ENCODE data around the gene RMC1.
"Not testable (repeated sequence)": the region's sequence is repeated elsewhere in the genome, so short reads cannot be mapped to it uniquely, and the experiment has no call there.

The RMC1 gene

GRCh38 chr18:23567671-23568070 lies 64.4 kb downstream of the RMC1 start:
- no peak for DNase-seq

- peak; percentile 25 for DNase-seq
Measured at GRCh38 chr18:23568281-23569138, 65.2 kb downstream of the RMC1 start.

- no peak for DNase-seq
Measured at GRCh38 chr18:23569299-23570063, 66.2 kb downstream of the RMC1 start.

GRCh38 chr18:23570912-23571504 lies 67.7 kb downstream of the RMC1 start:
- DNase-seq: no peak

GRCh38 chr18:23572012-23572411 lies 68.7 kb downstream of the RMC1 start:
- no peak for DNase-seq

GRCh38 chr18:23572570-23572969 lies 69.3 kb downstream of the RMC1 start:
- no peak for DNase-seq

- no peak for DNase-seq
Measured at GRCh38 chr18:23573020-23573419, 69.7 kb downstream of the RMC1 start.

- no peak for DNase-seq
Measured at GRCh38 chr18:23573626-23574431, 70.5 kb downstream of the RMC1 start.

- DNase-seq: no peak
Measured at GRCh38 chr18:23574611-23575308, 71.4 kb downstream of the RMC1 start.

GRCh38 chr18:23575309-23575651 lies 72.0 kb downstream of the RMC1 start:
- no peak for DNase-seq

GRCh38 chr18:23577521-23577920 lies 74.2 kb downstream of the RMC1 start:
- not testable (repeated sequence) for DNase-seq

GRCh38 chr18:23578067-23578701 lies 74.9 kb downstream of the RMC1 start:
- DNase-seq: no peak

GRCh38 chr18:23578891-23579653 lies 75.8 kb downstream of the RMC1 start:
- no peak for DNase-seq

GRCh38 chr18:23580677-23581367 lies 77.5 kb downstream of the RMC1 start:
- no peak for DNase-seq

All from GF-D8 (cell line).